T-helper 1 cell treated with Interleukin-12 subunit alpha and Interleukin-12 subunit beta and Interleukin-4 antibody, amounts not matched to agents 30 μg/mL and 1 μg/mL, for 36 hours (primary cell): ENCODE results near the gene KRTAP6-2.

Experiments
- H3K27ac Mint-ChIP-seq: one replicate; pipeline ENCODE4 v1.8.0; 2021; ENCODE audit warnings: mild to moderate bottlenecking, mixed read lengths
- H3K27me3 Mint-ChIP-seq: one replicate; pipeline ENCODE4 v1.8.0; 2021; ENCODE audit warnings: low read depth, mixed read lengths
- H3K36me3 Mint-ChIP-seq: one replicate; pipeline ENCODE4 v1.8.0; 2021; ENCODE audit warnings: low read depth, mixed read lengths
- H3K4me1 Mint-ChIP-seq: one replicate; pipeline ENCODE4 v1.8.0; 2021; ENCODE audit warnings: low read depth, mixed read lengths
- H3K4me3 Mint-ChIP-seq: one replicate; pipeline ENCODE4 v1.8.0; 2021; ENCODE audit warnings: mild to moderate bottlenecking, moderate library complexity, mixed read lengths
- H3K9me3 Mint-ChIP-seq: one replicate; pipeline ENCODE4 v1.8.0; 2021; ENCODE audit warnings: mixed read lengths

Gene KRTAP6-2

GRCh38 chr21:30598802-30599201, at the start of gene KRTAP6-2:
TSS of gene KRTAP6-2 (minus strand) at chr21:30598902. CDS start at chr21:30598874, 28 bp downstream.
- H3K36me3 Mint-ChIP-seq: no peaks in the 10 kb centered on the region
- H3K9me3 Mint-ChIP-seq: peaks cover 5% of the 10 kb centered on the region
- H3K4me1 Mint-ChIP-seq: no peaks in the 10 kb centered on the region
- H3K27me3 Mint-ChIP-seq: no peaks in the 10 kb centered on the region
- no peak within 1 kb of the TSS for H3K4me3 Mint-ChIP-seq
- H3K27ac Mint-ChIP-seq: no peak within 1 kb of the TSS

- no peak overlapping the region for H3K4me3 Mint-ChIP-seq
- peaks cover 6% of the 10 kb centered on the region for H3K9me3 Mint-ChIP-seq
- no peak overlapping the region for H3K27ac Mint-ChIP-seq
Measured at GRCh38 chr21:30646904-30647414, 48.3 kb upstream of the KRTAP6-2 start.

GRCh38 chr21:30642564-30642963, 43.9 kb upstream of the KRTAP6-2 start, which contains the start of gene KRTAP20-3:
TSS of gene KRTAP20-3 (plus strand) at chr21:30642864.
- Mint-ChIP-seq H3K9me3 (peaks cover 6% of the 10 kb centered on the region), H3K27ac (no peak within 1 kb of the TSS), H3K4me3 (no peak within 1 kb of the TSS), H3K36me3 (no peaks in the 10 kb centered on the region), H3K27me3 (no peaks in the 10 kb centered on the region), H3K4me1 (no peaks in the 10 kb centered on the region)

More at GRCh38 chr21:30646904-30647414, 48.3 kb upstream of the KRTAP6-2 start:
- H3K36me3 Mint-ChIP-seq: no peaks in the 10 kb centered on the region
- H3K4me1 Mint-ChIP-seq: no peaks in the 10 kb centered on the region
- H3K27me3 Mint-ChIP-seq: no peaks in the 10 kb centered on the region

- Mint-ChIP-seq H3K9me3 (peaks cover 3% of the 10 kb centered on the region), H3K27ac (no peak overlapping the region), H3K4me3 (no peak overlapping the region), H3K27me3 (no peaks in the 10 kb centered on the region), H3K4me1 (no peaks in the 10 kb centered on the region), H3K36me3 (no peaks in the 10 kb centered on the region)
Measured at GRCh38 chr21:30638686-30639085, 40.0 kb upstream of the KRTAP6-2 start.

GRCh38 chr21:30634906-30635305, 36.2 kb upstream of the KRTAP6-2 start, which contains the start of gene KRTAP20-2:
TSS of gene KRTAP20-2 (plus strand) at chr21:30635206. CDS start at chr21:30635264, 58 bp downstream.
- no peaks in the 10 kb centered on the region for H3K27me3 Mint-ChIP-seq
- no peak within 1 kb of the TSS for H3K27ac Mint-ChIP-seq
- no peaks in the 10 kb centered on the region for H3K9me3 Mint-ChIP-seq
- H3K4me3 Mint-ChIP-seq: no peak within 1 kb of the TSS
- H3K4me1 Mint-ChIP-seq: no peaks in the 10 kb centered on the region
- H3K36me3 Mint-ChIP-seq: no peaks in the 10 kb centered on the region

- Mint-ChIP-seq H3K36me3 (no peaks in the 10 kb centered on the region), H3K9me3 (peaks cover 6% of the 10 kb centered on the region), H3K27ac (no peak overlapping the region), H3K4me3 (no peak overlapping the region), H3K27me3 (no peaks in the 10 kb centered on the region), H3K4me1 (no peaks in the 10 kb centered on the region)
Measured at GRCh38 chr21:30629200-30629599, 30.5 kb upstream of the KRTAP6-2 start.

GRCh38 chr21:30628109-30628508, 29.4 kb upstream of the KRTAP6-2 start:
- H3K27me3 Mint-ChIP-seq: no peaks in the 10 kb centered on the region
- H3K4me1 Mint-ChIP-seq: no peaks in the 10 kb centered on the region
- H3K36me3 Mint-ChIP-seq: no peaks in the 10 kb centered on the region
- H3K4me3 Mint-ChIP-seq: no peak overlapping the region
- H3K27ac Mint-ChIP-seq: no peak overlapping the region
- H3K9me3 Mint-ChIP-seq: peaks cover 6% of the 10 kb centered on the region

GRCh38 chr21:30625449-30626165, 26.9 kb upstream of the KRTAP6-2 start:
- H3K27me3 Mint-ChIP-seq: no peaks in the 10 kb centered on the region
- peaks cover 6% of the 10 kb centered on the region for H3K9me3 Mint-ChIP-seq
- H3K27ac Mint-ChIP-seq: no peak overlapping the region
- H3K36me3 Mint-ChIP-seq: no peaks in the 10 kb centered on the region
- no peak overlapping the region for H3K4me3 Mint-ChIP-seq
- H3K4me1 Mint-ChIP-seq: no peaks in the 10 kb centered on the region

- no peaks in the 10 kb centered on the region for H3K36me3 Mint-ChIP-seq
- no peaks in the 10 kb centered on the region for H3K4me1 Mint-ChIP-seq
- no peaks in the 10 kb centered on the region for H3K27me3 Mint-ChIP-seq
- no peak overlapping the region for H3K4me3 Mint-ChIP-seq
- H3K27ac Mint-ChIP-seq: no peak overlapping the region
- peaks cover 6% of the 10 kb centered on the region for H3K9me3 Mint-ChIP-seq
Measured at GRCh38 chr21:30623362-30623761, 24.7 kb upstream of the KRTAP6-2 start.

- Mint-ChIP-seq H3K4me3 (no peak within 1 kb of the TSS), H3K36me3 (no peaks in the 10 kb centered on the region), H3K4me1 (no peaks in the 10 kb centered on the region), H3K9me3 (peaks cover 6% of the 10 kb centered on the region), H3K27me3 (no peaks in the 10 kb centered on the region), H3K27ac (no peak within 1 kb of the TSS)
Measured at GRCh38 chr21:30620522-30620921, 21.8 kb upstream of the KRTAP6-2 start, which contains the start of gene KRTAP20-4. TSS of gene KRTAP20-4 (plus strand) at chr21:30620627.

GRCh38 chr21:30620080-30620479, 21.4 kb upstream of the KRTAP6-2 start:
- Mint-ChIP-seq H3K27ac (no peak overlapping the region), H3K4me3 (no peak overlapping the region), H3K27me3 (no peaks in the 10 kb centered on the region), H3K36me3 (no peaks in the 10 kb centered on the region), H3K9me3 (peaks cover 6% of the 10 kb centered on the region), H3K4me1 (no peaks in the 10 kb centered on the region)

- no peak within 1 kb of the TSS for H3K4me3 Mint-ChIP-seq
- no peaks in the 10 kb centered on the region for H3K27me3 Mint-ChIP-seq
- no peaks in the 10 kb centered on the region for H3K9me3 Mint-ChIP-seq
- H3K4me1 Mint-ChIP-seq: no peaks in the 10 kb centered on the region
- H3K27ac Mint-ChIP-seq: no peak within 1 kb of the TSS
- no peaks in the 10 kb centered on the region for H3K36me3 Mint-ChIP-seq
Measured at GRCh38 chr21:30616125-30616524, 17.4 kb upstream of the KRTAP6-2 start, which contains the start of gene KRTAP20-1. TSS of gene KRTAP20-1 (plus strand) at chr21:30616425. CDS start at chr21:30616455, 30 bp downstream.

GRCh38 chr21:30615199-30615598, 16.5 kb upstream of the KRTAP6-2 start:
- Mint-ChIP-seq H3K4me3 (no peak overlapping the region), H3K4me1 (no peaks in the 10 kb centered on the region), H3K9me3 (no peaks in the 10 kb centered on the region), H3K27me3 (no peaks in the 10 kb centered on the region), H3K27ac (no peak overlapping the region), H3K36me3 (no peaks in the 10 kb centered on the region)

- no peaks in the 10 kb centered on the region for H3K4me1 Mint-ChIP-seq
- H3K9me3 Mint-ChIP-seq: no peaks in the 10 kb centered on the region
- no peaks in the 10 kb centered on the region for H3K27me3 Mint-ChIP-seq
- H3K36me3 Mint-ChIP-seq: no peaks in the 10 kb centered on the region
- H3K27ac Mint-ChIP-seq: no peak within 1 kb of the TSS
- no peak within 1 kb of the TSS for H3K4me3 Mint-ChIP-seq
Measured at GRCh38 chr21:30613836-30614235, 15.1 kb upstream of the KRTAP6-2 start, which contains the start of gene KRTAP6-1. TSS of gene KRTAP6-1 (minus strand) at chr21:30613930. CDS start at chr21:30613904, 26 bp downstream.

- Mint-ChIP-seq H3K27ac (no peak overlapping the region), H3K4me1 (no peaks in the 10 kb centered on the region), H3K9me3 (no peaks in the 10 kb centered on the region), H3K4me3 (no peak overlapping the region), H3K36me3 (no peaks in the 10 kb centered on the region), H3K27me3 (no peaks in the 10 kb centered on the region)
Measured at GRCh38 chr21:30612132-30612531, 13.4 kb upstream of the KRTAP6-2 start.
